MM.1S (cell line): ENCODE data around the gene ELK3.
A peak's percentile ranks its signal among the peaks of the same experiment; 100 is the strongest.

Source experiments
- DNase-seq: peaks from one replicate; pipeline ENCODE4 v3.0.0-alpha.2; 2015
- H2AFZ ChIP-seq: fragments of 300-600 bp; sonication (generic); 2 replicates; pipeline ENCODE4 v1.6.0; 2016; ENCODE audit warnings: antibody characterized with exemption, low read length
- H3F3A ChIP-seq: fragments of 300-600 bp; sonication (generic); 2 replicates; pipeline ENCODE4 v1.6.1; 2016; ENCODE audit warnings: mild to moderate bottlenecking, antibody characterized with exemption, low read length, moderate library complexity, mixed read lengths; ENCODE audit not compliant: insufficient read depth
- H3K27ac ChIP-seq: fragments of 300-600 bp; sonication (generic); 2 replicates; pipeline ENCODE4 v1.5.1; 2016; ENCODE audit warnings: mild to moderate bottlenecking, low read length
- H3K27me3 ChIP-seq: fragments of 300-600 bp; sonication (generic); replicated peaks from 2 replicates; pipeline ENCODE4 v1.6.0; 2016; ENCODE audit warnings: low read length; ENCODE audit not compliant: insufficient read depth
- H3K36me3 ChIP-seq: fragments of 300-600 bp; sonication (generic); replicated peaks from 2 replicates; pipeline ENCODE4 v1.6.1; 2016; ENCODE audit warnings: mild to moderate bottlenecking, low read length, mixed read lengths; ENCODE audit not compliant: insufficient read depth
- H3K4me1 ChIP-seq: fragments of 300-600 bp; sonication (generic); 2 replicates; pipeline ENCODE4 v1.6.1; 2016; ENCODE audit warnings: low read length, mixed read lengths
- H3K4me2 ChIP-seq: fragments of 300-600 bp; sonication (generic); 2 replicates; pipeline ENCODE4 v1.6.0; 2016; ENCODE audit warnings: low read depth, low read length
- H3K4me3 ChIP-seq: fragments of 300-600 bp; sonication (generic); 2 replicates; pipeline ENCODE4 v1.5.1; 2016; ENCODE audit warnings: low read length, mixed read lengths
- H3K79me2 ChIP-seq: fragments of 300-600 bp; sonication (generic); 2 replicates; pipeline ENCODE4 v1.6.1; 2016; ENCODE audit warnings: mixed run types, low read length, mixed read lengths
- H3K9ac ChIP-seq: fragments of 300-600 bp; sonication (generic); 2 replicates; pipeline ENCODE4 v1.6.1; 2016; ENCODE audit warnings: low read length, mixed read lengths
- H3K9me2 ChIP-seq: fragments of 300-600 bp; sonication (generic); replicated peaks from 2 replicates; pipeline ENCODE4 v1.6.1; 2016; ENCODE audit warnings: mild to moderate bottlenecking, low read length, mixed read lengths; ENCODE audit not compliant: insufficient read depth
- H3K9me3 ChIP-seq: fragments of 300-600 bp; sonication (generic); replicated peaks from 2 replicates; pipeline ENCODE4 v1.6.1; 2016; ENCODE audit warnings: mild to moderate bottlenecking, low read length, mixed read lengths; ENCODE audit not compliant: insufficient read depth
- H4K20me1 ChIP-seq: fragments of 300-600 bp; sonication (generic); 2 replicates; pipeline ENCODE4 v1.6.1; 2016; ENCODE audit warnings: mild to moderate bottlenecking, low read length, moderate library complexity, mixed read lengths; ENCODE audit not compliant: insufficient read depth
- CTCF ChIP-seq: fragments of 300-600 bp; sonication (generic); IDR thresholded peaks from 2 replicates; pipeline ENCODE4 v1.5.1; 2016; ENCODE audit warnings: antibody characterized with exemption, low read length, mixed read lengths
- EZH2 ChIP-seq: fragments of 300-600 bp; sonication (generic); optimal IDR thresholded peaks from 2 replicates; pipeline ENCODE3; 2017; ENCODE audit warnings: low read depth, mild to moderate bottlenecking, antibody characterized with exemption, low read length, mixed read lengths
- EZH2phosphoT487 ChIP-seq: fragments of 300-600 bp; sonication (generic); IDR thresholded peaks from 2 replicates; pipeline ENCODE4 v1.6.1; 2018; ENCODE audit warnings: antibody characterized with exemption, low read length

ELK3 gene

GRCh38 chr12:96172981-96173380, 21.2 kb upstream of the ELK3 start:
- no peak overlapping the region for H3K4me2 ChIP-seq
- H3K36me3 ChIP-seq = no peaks in the 10 kb centered on the region
- H3K4me3 ChIP-seq = no peak overlapping the region
- no peaks in the 10 kb centered on the region for H3F3A ChIP-seq
- no peak overlapping the region for H3K27ac ChIP-seq
- no peaks in the 10 kb centered on the region for H4K20me1 ChIP-seq
- no peaks in the 10 kb centered on the region for H3K27me3 ChIP-seq
- TF ChIP-seq EZH2phosphoT487 = no peak
- TF ChIP-seq EZH2 = no peak
- no peak for TF ChIP-seq CTCF
- H2AFZ ChIP-seq = no peak overlapping the region
- no peaks in the 10 kb centered on the region for H3K79me2 ChIP-seq
- H3K9ac ChIP-seq = no peak overlapping the region
- H3K9me2 ChIP-seq = no peaks in the 10 kb centered on the region
- H3K4me1 ChIP-seq = peaks cover 11% of the 10 kb centered on the region
- no peak for DNase-seq
- H3K9me3 ChIP-seq = no peaks in the 10 kb centered on the region

- Histone ChIP-seq H3K27me3 (no peaks in the 10 kb centered on the region), H3K36me3 (no peaks in the 10 kb centered on the region), H3K4me3 (no peak overlapping the region), H3K4me1 (peaks cover 11% of the 10 kb centered on the region), H3K9me2 (no peaks in the 10 kb centered on the region), H3K27ac (no peak overlapping the region), H3F3A (no peaks in the 10 kb centered on the region), H3K79me2 (no peaks in the 10 kb centered on the region), H3K9ac (no peak overlapping the region), H3K4me2 (no peak overlapping the region), H3K9me3 (no peaks in the 10 kb centered on the region), H2AFZ (no peak overlapping the region), H4K20me1 (no peaks in the 10 kb centered on the region)
- TF ChIP-seq EZH2phosphoT487 (no peak), EZH2 (no peak)
- DNase-seq = no peak
These were observed 17.6 kb upstream of the ELK3 start for GRCh38 chr12:96176575-96176974.

GRCh38 chr12:96177013-96177412, 17.2 kb upstream of the ELK3 start:
- Histone ChIP-seq H3K4me3 (no peak overlapping the region), H3K4me2 (0 out of 2 replicates have a peak overlapping the region, but pooled peaks have one; percentile 1), H3K4me1 (peaks cover 11% of the 10 kb centered on the region), H3K79me2 (no peaks in the 10 kb centered on the region), H3K9ac (no peak overlapping the region), H3K27ac (no peak overlapping the region), H3K36me3 (no peaks in the 10 kb centered on the region), H3K9me3 (no peaks in the 10 kb centered on the region), H2AFZ (no peak overlapping the region), H3K27me3 (no peaks in the 10 kb centered on the region), H4K20me1 (no peaks in the 10 kb centered on the region), H3K9me2 (no peaks in the 10 kb centered on the region), H3F3A (no peaks in the 10 kb centered on the region)
- no peak for TF ChIP-seq EZH2phosphoT487
- no peak for TF ChIP-seq EZH2
- DNase-seq = no peak

GRCh38 chr12:96183734-96184370, 10.3 kb upstream of the ELK3 start:
- TF ChIP-seq EZH2 (no peak), CTCF (no peak), EZH2phosphoT487 (no peak)
- Histone ChIP-seq H3K36me3 (no peaks in the 10 kb centered on the region), H3K9ac (no peak overlapping the region), H3K27ac (no peak overlapping the region), H3K4me1 (no peaks in the 10 kb centered on the region), H3K4me3 (no peak overlapping the region), H3K4me2 (no peak overlapping the region), H2AFZ (no peak overlapping the region), H3F3A (no peaks in the 10 kb centered on the region), H3K27me3 (no peaks in the 10 kb centered on the region), H3K9me3 (no peaks in the 10 kb centered on the region), H3K79me2 (no peaks in the 10 kb centered on the region), H3K9me2 (no peaks in the 10 kb centered on the region), H4K20me1 (no peaks in the 10 kb centered on the region)
- no peak for DNase-seq
